GM12878 (cell line): ENCODE measurements around the gene MVB12B. TPM values are rescaled to one million over a fixed set of nuclear protein-coding genes. Genes with fewer than 3 reads are reported as not detected.

ENCODE experiments used
- ATAC-seq: fragments of 200-7000 bp; cut with Tn5 transposase; 3 replicates; pipeline ENCODE4 v1.9.1; 2020; ENCODE audit warnings: mild to moderate bottlenecking, moderate library complexity
- BruUV-seq: library from RNA; stranded (reverse); fragments of 400-500 nt; replicated peaks from 2 replicates; lab custom pipeline; 2021; lab: Mats Ljungman, UMichigan
- CTCF ChIA-PET: fragments of 300-600 bp; sonication (Branson Sonifier 250); formaldehyde crosslinking; extraction: SDS; loops from one replicate; lab custom pipeline; 2021; ENCODE audit warnings: inconsistent platforms; lab: Yijun Ruan, JAX
- POLR2A ChIA-PET: fragments of 350-600 bp; formaldehyde crosslinking; extraction: SDS; loops from one replicate; lab custom pipeline; 2021; ENCODE audit warnings: inconsistent platforms; lab: Charles Lee
- RAD21 ChIA-PET: fragments of 300-600 bp; sonication (Branson Sonifier 250); formaldehyde crosslinking; loops from one replicate; lab custom pipeline; 2023; ENCODE audit warnings: antibody characterized with exemption; ENCODE audit not compliant: unreplicated experiment; lab: Charles Lee
- SMC1A ChIA-PET: fragments of 300-600 bp; sonication (Branson Sonifier 250); formaldehyde crosslinking; loops from one replicate; lab custom pipeline; 2023; ENCODE audit not compliant: unreplicated experiment, uncharacterized antibody; lab: Charles Lee
- DNase-seq: peaks from one replicate; pipeline ENCODE4 v3.0.0-alpha.2; 2011; ENCODE audit warnings: low read depth, low spot score
- FAIRE-seq: peaks from 3 replicates; lab custom pipeline; 2011; peaks lifted over from hg19 to GRCh38; lab: Jason Lieb, UNC
- H2AFZ ChIP-seq: 2 replicates; pipeline ENCODE4 v1.6.0; 2011; ENCODE audit warnings: low read depth, low read length, control low read depth; ENCODE audit not compliant: control insufficient read depth
- H3K27ac ChIP-seq: 2 replicates; pipeline ENCODE4 v1.5.1; 2011; ENCODE audit warnings: control low read depth; ENCODE audit not compliant: control insufficient read depth, insufficient read depth
- H3K27me3 ChIP-seq, 2 experiments: replicated peaks in 1 of 2; 2 replicates each; pipeline versions ENCODE4 v1.6.0 to v1.6.1; 2011; ENCODE audit warnings: low read length in 1 of 2; ENCODE audit not compliant: control insufficient read depth in 2 of 2, insufficient read depth in 2 of 2
- H3K36me3 ChIP-seq, 2 experiments: 2 replicates each; pipeline ENCODE4 v1.5.1; 2011; ENCODE audit warnings: low read length in 1 of 2; ENCODE audit not compliant: control insufficient read depth in 2 of 2, insufficient read depth in 2 of 2
- H3K4me1 ChIP-seq: 2 replicates; pipeline ENCODE4 v1.6.1; 2011; ENCODE audit warnings: mild to moderate bottlenecking, low read length, moderate library complexity, mixed read lengths; ENCODE audit not compliant: control insufficient read depth, insufficient read depth
- H3K4me2 ChIP-seq: 2 replicates; pipeline ENCODE4 v1.6.0; 2011; ENCODE audit warnings: control low read depth; ENCODE audit not compliant: control insufficient read depth, insufficient read depth
- H3K4me3 ChIP-seq: fragments of 200-600 bp; sonication (generic); 2 replicates; pipeline ENCODE4 v1.5.1; 2016
- H3K79me2 ChIP-seq: 2 replicates; pipeline ENCODE4 v1.6.0; 2011; ENCODE audit warnings: low read length; ENCODE audit not compliant: control insufficient read depth, insufficient read depth
- H3K9ac ChIP-seq: 2 replicates; pipeline ENCODE4 v1.8.0; 2011; ENCODE audit warnings: low read length, control low read depth, mixed read lengths; ENCODE audit not compliant: control insufficient read depth, insufficient read depth
- H3K9me3 ChIP-seq: replicated peaks from 3 replicates; pipeline ENCODE4 v1.5.1; 2011; ENCODE audit warnings: mild to moderate bottlenecking, low read length; ENCODE audit not compliant: control insufficient read depth, insufficient read depth
- H4K20me1 ChIP-seq: 2 replicates; pipeline ENCODE4 v1.6.0; 2011; ENCODE audit not compliant: control insufficient read depth, insufficient read depth
- BCL11A ChIP-seq: IDR thresholded peaks from 2 replicates; pipeline ENCODE4 v1.6.1; 2011; ENCODE audit warnings: low read depth, low read length
- BMI1 ChIP-seq: fragments of 450-650 bp; IDR thresholded peaks from 2 replicates; pipeline ENCODE4 v1.6.1; 2016; ENCODE audit warnings: mild to moderate bottlenecking, moderate library complexity, borderline replicate concordance
- CEBPZ ChIP-seq: fragments of 150-350 bp; IDR thresholded peaks from 2 replicates; pipeline ENCODE4 v1.6.1; 2016; ENCODE audit warnings: low read depth, low read length
- CREM ChIP-seq: IDR thresholded peaks from 2 replicates; pipeline ENCODE4 v1.6.1; 2014; ENCODE audit warnings: antibody characterized with exemption, low read depth
- HDAC6 ChIP-seq: fragments of 200-600 bp; sonication (generic); IDR thresholded peaks from one replicate; pipeline ENCODE4 v1.8.0; 2017; ENCODE audit warnings: antibody characterized with exemption; ENCODE audit not compliant: unreplicated experiment
- IRF4 ChIP-seq: IDR thresholded peaks from 2 replicates; pipeline ENCODE4 v1.6.1; 2011; ENCODE audit warnings: low read depth, low read length
- NFXL1 ChIP-seq: fragments of 450-650 bp; IDR thresholded peaks from 2 replicates; pipeline ENCODE4 v1.6.1; 2017; ENCODE audit warnings: antibody characterized with exemption, mild to moderate bottlenecking, borderline replicate concordance
- NFYB ChIP-seq: IDR thresholded peaks from 2 replicates; pipeline ENCODE4 v1.6.1; 2011; ENCODE audit warnings: low read depth, mild to moderate bottlenecking, low read length, improper control_type of control experiment, moderate library complexity; ENCODE audit not compliant: insufficient read depth
- SMAD5 ChIP-seq: IDR thresholded peaks from 2 replicates; pipeline ENCODE4 v1.6.1; 2016; ENCODE audit warnings: antibody characterized with exemption, low read depth
- STAT1 ChIP-seq: fragments of 450-650 bp; conservative IDR thresholded peaks from 2 replicates; pipeline ENCODE4 v1.6.1; 2014; ENCODE audit warnings: antibody characterized with exemption, mild to moderate bottlenecking
- SUPT20H ChIP-seq: IDR thresholded peaks from 2 replicates; pipeline ENCODE4 v1.6.1; 2011; ENCODE audit warnings: low read depth, mild to moderate bottlenecking, low read length, moderate library complexity, borderline replicate concordance; ENCODE audit not compliant: control insufficient read depth
- TAF1 ChIP-seq: IDR thresholded peaks from 2 replicates; pipeline ENCODE4 v1.6.1; 2011; ENCODE audit warnings: mild to moderate bottlenecking, low read depth, low read length, borderline replicate concordance
- TBL1XR1 ChIP-seq: IDR thresholded peaks from 2 replicates; pipeline ENCODE4 v1.6.1; 2012; ENCODE audit warnings: low read depth, low read length, improper control_type of control experiment
- YBX1 ChIP-seq: fragments of 450-650 bp; IDR thresholded peaks from 2 replicates; pipeline ENCODE4 v1.6.1; 2016; ENCODE audit warnings: antibody characterized with exemption
- YY1 ChIP-seq: IDR thresholded peaks from 2 replicates; pipeline ENCODE4 v1.6.1; 2011; ENCODE audit warnings: low read depth, mild to moderate bottlenecking, low read length
- ZBTB4 ChIP-seq: fragments of 450-650 bp; formaldehyde crosslinking; IDR thresholded peaks from 2 replicates; pipeline ENCODE4 v1.4.0; 2022; ENCODE audit warnings: mild to moderate bottlenecking, moderate library complexity
- ZNF274 ChIP-seq: IDR thresholded peaks from one replicate; pipeline ENCODE4 v1.8.0; 2011; ENCODE audit not compliant: insufficient read length, insufficient read depth
- WGBS: methylation state at CpG from one replicate; pipeline ENCODE4 v1.1.6; 2016; ENCODE audit warnings: low lambda C conversion rate; ENCODE audit not compliant: insufficient replicate concordance, insufficient coverage; ENCODE audit errors: missing lambda C conversion rate; 5-methylcytosine and 5-hydroxymethylcytosine counted together
- in situ Hi-C: fragments of 300-500 bp; cut with MboI; formaldehyde crosslinking; loops from 9 replicates; pipeline ENCODE4 v1.14.3; 2018; ENCODE audit warnings: mixed read lengths
- intact Hi-C: fragments of 100-400 bp; cut with micrococcal nuclease; formaldehyde crosslinking; loops from one replicate; pipeline ENCODE4 v1.14.2; 2022; ENCODE audit not compliant: unreplicated experiment
- polyA plus RNA-seq, 11 experiments: library from polyadenylated mRNA; depleted of rRNA in 4 of 11; unstranded in 6 of 11; stranded (reverse) in 5 of 11; fragments of >200 nt; fragmentation: Nextera tagmentation in 4 of 11; fragmentation: Illumina TruSeq in 1 of 11; extraction: Ambion mirVana in 4 of 11; extraction: Trizol in 1 of 11; gene quantifications; 1 replicate in 1 of 11; 2 replicates in 10 of 11; pipeline versions ENCODE4 v1.2.1 to v1.2.3, GENCODE V29; 2011 to 2016; ENCODE audit warnings: inconsistent platforms in 2 of 11, missing spikeins in 2 of 11, low read depth in 1 of 11
- total RNA-seq, 4 experiments: library from RNA; depleted of rRNA in 3 of 4; stranded (reverse); fragments of >200 nt in 3 of 4; fragmentation: Illumina TruSeq in 1 of 4; extraction: Trizol in 1 of 4; gene quantifications; 2 replicates each; pipeline versions ENCODE4 v1.2.1 to v1.2.3, GENCODE V29; 2013 to 2021

The MVB12B gene
- total and polyA plus RNA-seq, 10 of the 15 experiments (the other 5 are each of a cell fraction or from before 2014, with no cell fraction given) = 0.08 TPM; not detected in 9

GRCh38 chr9:126502417-126503332 lies 176.0 kb downstream of the MVB12B start:
- RAD21 ChIA-PET = no interaction called here

More at GRCh38 chr9:126502417-126503332, 176.0 kb downstream of the MVB12B start:
- DNase-seq (no peak), FAIRE-seq (no peak), ATAC-seq (no peak)
- H3K79me2 ChIP-seq = no peaks in the 10 kb centered on the region
- no peaks in the 10 kb centered on the region for H3K4me1 ChIP-seq
- CTCF ChIA-PET = interaction anchor here (0.5 to 6.4 kb wide), 2 partner anchors 56 to 1521 kb away, joined by 5 to 86 read pairs; no protein-coding TSS in a partner anchor
- H2AFZ ChIP-seq = no peak overlapping the region
- H3K4me2 ChIP-seq = no peak overlapping the region
- SMC1A ChIA-PET = no interaction called here
- 42% methylated on average over 29 of the region's 34 CpGs for WGBS
- H3K9me3 ChIP-seq = no peaks in the 10 kb centered on the region
- H3K4me3 ChIP-seq = no peak overlapping the region
- no peak for TF ChIP-seq NFYB
- no peak for TF ChIP-seq STAT1
- TF ChIP-seq YY1 = no peak
- TF ChIP-seq CEBPZ = no peak
- TF ChIP-seq ZBTB4 (CRISPR knock-in tag) = no peak
- TF ChIP-seq BMI1 = no peak
- no peak for TF ChIP-seq IRF4
- no peak for TF ChIP-seq NFXL1
- TF ChIP-seq SUPT20H = no peak
- TF ChIP-seq SMAD5 = no peak
- no peak for TF ChIP-seq TBL1XR1
- no peak for TF ChIP-seq CREM
- no peak for TF ChIP-seq BCL11A
- no peak for TF ChIP-seq YBX1
- no peak for TF ChIP-seq TAF1
- no peak for TF ChIP-seq ZNF274
- TF ChIP-seq HDAC6 = no peak
- POLR2A ChIA-PET = no interaction called here
- no TSS peak for BruUV-seq
- no peak overlapping the region for H3K27ac ChIP-seq
- H3K9ac ChIP-seq = no peak overlapping the region
- H3K36me3 ChIP-seq = no peaks in the 10 kb centered on the region
- peaks cover 4% of the 10 kb centered on the region; the same call in 1 of the 2 replicates for H4K20me1 ChIP-seq
- peaks cover 1 to 5% of the 10 kb centered on the region in 2 experiments; a peak in 3 of 4 replicates for H3K27me3 ChIP-seq
- intact Hi-C loops = no loop called here
- in situ Hi-C loops = loop anchor here (5.0 kb wide), 1 partner anchor 55 kb away; no protein-coding TSS in a partner anchor
